Peyer's patch (tissue), 4 donors: ENCODE data around the gene UBE2E2.

Experiments used
- CTCF ChIP-seq, 6 experiments: fragments of 450-650 bp in 4 of 6; fragments of 200-600 bp in 2 of 6; sonication (generic) in 1 of 6; IDR thresholded peaks; one replicate each; pipeline ENCODE4 v1.5.1; 2017 to 2019; ENCODE audit warnings: antibody characterized with exemption in 6 of 6, mild to moderate bottlenecking in 3 of 6, moderate library complexity in 1 of 6
- POLR2A ChIP-seq, 2 donors: fragments of 450-650 bp; IDR thresholded peaks; one replicate each; pipeline ENCODE4 v1.5.1; 2017; ENCODE audit warnings: antibody characterized with exemption in 2 of 2, mild to moderate bottlenecking in 2 of 2, moderate library complexity in 2 of 2

- TF ChIP-seq CTCF (IDR thresholded peaks at IDR 0.05) (no peak), POLR2A (IDR thresholded peaks at IDR 0.05) (no peak)
Observed at GRCh38 chr3:23573827-23574226, 370.7 kb downstream of the UBE2E2 start.
